ENCODE data around the gene FOSL2. TPM values are rescaled to one million over a fixed set of nuclear protein-coding genes. Genes with fewer than 3 reads are reported as not detected.

Gene FOSL2
- total RNA-seq (ENCODE audit: low replicate concordance): 1.3 and 3.7 TPM in 2 replicates

GRCh38 chr2:28392297-28393113 lies at the start of gene FOSL2:
Gene FOSL2 (plus strand): TSS chr2:28392858. CDS start chr2:28393721, 863 bp downstream.
- TF ChIP-seq EZH2 (IDR thresholded peaks at IDR 0.05) (no peak), EZH2phosphoT487 (IDR thresholded peaks at IDR 0.05) (no peak), CTCF (IDR thresholded peaks at IDR 0.05) (no peak)
- peak within 1 kb of the TSS; percentile 96 for H3K4me3 Mint-ChIP-seq

GRCh38 chr2:28343184-28343942 lies 49.3 kb upstream of the FOSL2 start:
- TF ChIP-seq EZH2 (IDR thresholded peaks at IDR 0.05) (no peak), CTCF (IDR thresholded peaks at IDR 0.05) (no peak), EZH2phosphoT487 (IDR thresholded peaks at IDR 0.05) (no peak)
- Histone ChIP-seq H3K36me3 (no peaks in the 10 kb centered on the region), H3K9ac (no peak overlapping the region), H2AFZ (replicated peaks) (no peak overlapping the region), H3K4me3 (no peak overlapping the region), H3K4me2 (no peak overlapping the region), H3K27ac (no peak overlapping the region), H3K79me2 (ENCODE audit: low read depth) (no peaks in the 10 kb centered on the region), H3F3A (ENCODE audit: low read depth) (peaks cover 12% of the 10 kb centered on the region), H4K20me1 (ENCODE audit: low read depth) (no peaks in the 10 kb centered on the region), H3K27me3 (no peaks in the 10 kb centered on the region), H3K9me3 (ENCODE audit: low read depth) (no peaks in the 10 kb centered on the region), H3K4me1 (peaks cover 39% of the 10 kb centered on the region)
- H3K4me1 Mint-ChIP-seq: peaks cover 61% of the 10 kb centered on the region
- no peaks in the 10 kb centered on the region for H3K9me3 Mint-ChIP-seq
- no peak overlapping the region for H3K4me3 Mint-ChIP-seq
- H3K27ac Mint-ChIP-seq: peak overlapping the region; percentile 57
- H3K36me3 Mint-ChIP-seq: peaks cover 3% of the 10 kb centered on the region
- H3K27me3 Mint-ChIP-seq (ENCODE audit: insufficient read depth, low read depth): peaks cover 11% of the 10 kb centered on the region
- no peak for DNase-seq (ENCODE audit: low spot score)

More at GRCh38 chr2:28392297-28393113, at the start of gene FOSL2:
- Histone ChIP-seq H3K9ac (no peak within 1 kb of the TSS), H3K36me3 (no peaks in the 10 kb centered on the region), H3K4me1 (peaks cover 15% of the 10 kb centered on the region), H3K4me2 (peak within 1 kb of the TSS; percentile 97), H3K4me3 (peak within 1 kb of the TSS; percentile 76), H4K20me1 (ENCODE audit: low read depth) (peaks cover 10% of the 10 kb centered on the region), H3F3A (ENCODE audit: low read depth) (peaks cover 42% of the 10 kb centered on the region), H3K79me2 (ENCODE audit: low read depth) (no peaks in the 10 kb centered on the region), H3K27me3 (peaks cover 52% of the 10 kb centered on the region), H3K9me3 (ENCODE audit: low read depth) (no peaks in the 10 kb centered on the region), H2AFZ (replicated peaks) (peak within 1 kb of the TSS; percentile 91), H3K27ac (peak within 1 kb of the TSS; percentile 45)
- Mint-ChIP-seq H3K27ac (peak within 1 kb of the TSS; percentile 82), H3K27me3 (ENCODE audit: insufficient read depth, low read depth) (peaks cover 18% of the 10 kb centered on the region), H3K9me3 (no peaks in the 10 kb centered on the region), H3K36me3 (no peaks in the 10 kb centered on the region), H3K4me1 (peaks cover 22% of the 10 kb centered on the region)
- peak; percentile 93 for DNase-seq (ENCODE audit: low spot score)

- Histone ChIP-seq H3F3A (ENCODE audit: low read depth) (peaks cover 4% of the 10 kb centered on the region), H3K36me3 (no peaks in the 10 kb centered on the region), H3K4me3 (no peak overlapping the region), H4K20me1 (ENCODE audit: low read depth) (no peaks in the 10 kb centered on the region), H3K4me2 (no peak overlapping the region), H3K9ac (no peak overlapping the region), H3K27me3 (no peaks in the 10 kb centered on the region), H3K4me1 (peaks cover 31% of the 10 kb centered on the region), H3K27ac (no peak overlapping the region), H2AFZ (replicated peaks) (no peak overlapping the region), H3K79me2 (ENCODE audit: low read depth) (no peaks in the 10 kb centered on the region), H3K9me3 (ENCODE audit: low read depth) (no peaks in the 10 kb centered on the region)
- no peak for DNase-seq (ENCODE audit: low spot score)
- peak overlapping the region; percentile 37 for H3K27ac Mint-ChIP-seq
- TF ChIP-seq EZH2phosphoT487 (IDR thresholded peaks at IDR 0.05): no peak
- TF ChIP-seq CTCF (IDR thresholded peaks at IDR 0.05): no peak
- TF ChIP-seq EZH2 (IDR thresholded peaks at IDR 0.05): no peak
- H3K27me3 Mint-ChIP-seq (ENCODE audit: insufficient read depth, low read depth): peaks cover 11% of the 10 kb centered on the region
- H3K36me3 Mint-ChIP-seq: peaks cover 2% of the 10 kb centered on the region
- peaks cover 54% of the 10 kb centered on the region for H3K4me1 Mint-ChIP-seq
- H3K4me3 Mint-ChIP-seq: no peak overlapping the region
- H3K9me3 Mint-ChIP-seq: no peaks in the 10 kb centered on the region
Observed at GRCh38 chr2:28343971-28344715, 48.5 kb upstream of the FOSL2 start.
